Panc1 (cell line): ENCODE measurements around the gene OGDH.

Source experiments
- SIN3A ChIP-seq: IDR thresholded peaks from 2 replicates; pipeline ENCODE4 v1.6.1; 2012; ENCODE audit warnings: low read depth, mild to moderate bottlenecking, low read length, moderate library complexity, borderline replicate concordance; ENCODE audit not compliant: insufficient read depth
- TF ChIP-seq, protein P1 (sequence below): fragments of 450-650 bp; IDR thresholded peaks from 2 replicates; pipeline ENCODE4 v1.5.1; 2017; ENCODE audit warnings: mild to moderate bottlenecking

DNA sequence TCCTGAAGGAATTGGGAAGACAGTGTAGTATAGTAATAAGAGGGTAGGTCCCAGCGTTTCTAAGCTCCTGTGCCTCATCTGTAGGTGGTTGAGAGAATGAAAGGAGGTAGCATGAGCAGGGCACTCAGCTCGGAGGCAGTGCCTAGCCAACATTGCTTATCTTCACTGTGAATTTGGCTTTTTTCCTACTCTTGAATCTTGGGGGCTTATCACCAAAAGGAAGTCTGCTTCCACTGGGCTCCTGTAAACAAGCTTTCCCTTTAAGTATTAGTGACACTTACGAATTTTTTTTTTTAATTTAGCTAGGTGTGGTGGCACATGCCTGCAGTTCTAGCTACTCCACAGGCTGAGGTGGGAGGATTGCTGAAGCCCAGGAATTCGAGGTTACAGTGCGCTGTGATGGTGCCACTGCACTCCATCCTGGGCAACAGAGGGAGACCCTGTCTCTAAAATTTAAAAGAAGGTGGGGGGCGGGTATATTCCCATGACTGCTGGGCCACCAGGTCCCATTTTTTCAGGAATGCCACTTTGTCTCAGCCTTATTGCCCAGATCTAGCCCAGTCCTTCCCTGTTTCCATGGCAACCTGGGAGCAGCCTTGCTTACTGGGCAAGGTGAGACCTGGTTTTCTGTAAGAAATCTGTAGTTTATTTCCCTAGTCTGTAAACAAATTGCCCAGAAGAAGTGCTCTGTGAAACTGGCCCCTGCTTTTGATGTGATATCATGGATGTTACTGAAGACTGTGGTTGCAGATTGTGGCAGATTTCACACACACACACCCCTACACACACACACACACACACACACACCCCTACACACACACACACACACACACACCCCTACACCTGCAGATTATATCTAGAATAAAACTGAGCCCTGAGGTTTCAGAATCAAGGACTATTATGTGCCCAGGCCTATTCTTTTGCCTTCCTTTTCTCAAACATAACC lies 19.4 kb downstream of the OGDH start:
- TF ChIP-seq, protein P1, sequence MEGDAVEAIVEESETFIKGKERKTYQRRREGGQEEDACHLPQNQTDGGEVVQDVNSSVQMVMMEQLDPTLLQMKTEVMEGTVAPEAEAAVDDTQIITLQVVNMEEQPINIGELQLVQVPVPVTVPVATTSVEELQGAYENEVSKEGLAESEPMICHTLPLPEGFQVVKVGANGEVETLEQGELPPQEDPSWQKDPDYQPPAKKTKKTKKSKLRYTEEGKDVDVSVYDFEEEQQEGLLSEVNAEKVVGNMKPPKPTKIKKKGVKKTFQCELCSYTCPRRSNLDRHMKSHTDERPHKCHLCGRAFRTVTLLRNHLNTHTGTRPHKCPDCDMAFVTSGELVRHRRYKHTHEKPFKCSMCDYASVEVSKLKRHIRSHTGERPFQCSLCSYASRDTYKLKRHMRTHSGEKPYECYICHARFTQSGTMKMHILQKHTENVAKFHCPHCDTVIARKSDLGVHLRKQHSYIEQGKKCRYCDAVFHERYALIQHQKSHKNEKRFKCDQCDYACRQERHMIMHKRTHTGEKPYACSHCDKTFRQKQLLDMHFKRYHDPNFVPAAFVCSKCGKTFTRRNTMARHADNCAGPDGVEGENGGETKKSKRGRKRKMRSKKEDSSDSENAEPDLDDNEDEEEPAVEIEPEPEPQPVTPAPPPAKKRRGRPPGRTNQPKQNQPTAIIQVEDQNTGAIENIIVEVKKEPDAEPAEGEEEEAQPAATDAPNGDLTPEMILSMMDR, result no peak
- TF ChIP-seq SIN3A, result no peak
